HG02970 (cell line): ENCODE data around the gene KIF16B.

Source experiments
- ATAC-seq: cut with Tn5 transposase; IDR thresholded peaks from one replicate; pipeline ENCODE4 v1.9.1; 2021; ENCODE audit warnings: mild to moderate bottlenecking, moderate library complexity, moderate number of reproducible peaks; ENCODE audit not compliant: unreplicated experiment, low FRiP score

Gene KIF16B

GRCh38 chr20:16405254-16405653, 168.0 kb downstream of the KIF16B start:
- no peak for ATAC-seq

- no peak for ATAC-seq
Measured at GRCh38 chr20:16404640-16405039, 168.6 kb downstream of the KIF16B start.

DNA sequence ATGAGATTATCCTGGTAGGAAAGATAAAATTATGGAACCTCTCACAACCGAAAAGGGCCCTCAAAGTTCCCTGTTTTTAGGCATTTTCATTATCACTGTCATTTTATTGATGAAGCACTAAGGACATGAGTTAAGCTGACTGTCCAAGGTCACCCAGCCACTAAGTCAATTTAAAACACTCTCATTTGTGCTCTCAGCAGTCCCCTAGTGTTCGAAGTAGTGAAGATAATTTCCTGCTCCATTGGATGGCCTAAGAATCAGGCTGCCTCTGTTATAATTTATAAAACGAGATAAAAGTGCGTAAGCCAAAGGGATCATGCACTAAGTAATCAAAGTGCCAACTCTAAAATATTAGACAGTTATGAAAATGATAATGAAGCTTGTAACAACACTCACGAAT, 169.1 kb downstream of the KIF16B start:
- ATAC-seq, result no peak

DNA sequence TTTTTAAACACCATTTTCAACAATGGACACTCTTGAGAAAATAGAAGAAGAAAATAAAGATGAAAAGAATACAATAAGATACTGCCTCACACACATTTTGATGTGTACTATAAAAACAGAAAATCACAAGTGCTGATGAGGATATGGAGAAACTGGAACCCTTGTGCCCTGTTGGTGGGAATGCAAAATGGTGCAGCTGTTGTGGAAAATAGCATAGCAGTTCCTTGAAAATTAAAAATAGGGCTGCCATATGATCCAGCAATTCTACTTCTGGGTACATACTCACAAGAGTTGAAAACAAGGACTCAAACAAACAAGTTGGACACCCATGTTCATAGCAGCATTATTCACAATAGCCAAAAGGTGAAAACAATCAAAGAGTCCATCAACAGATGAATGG, 173.0 kb downstream of the KIF16B start:
- no peak for ATAC-seq

- no peak for ATAC-seq
Measured at GRCh38 chr20:16399801-16400200, 173.4 kb downstream of the KIF16B start.

GRCh38 chr20:16397086-16397485, 176.2 kb downstream of the KIF16B start:
- ATAC-seq, result no peak

GRCh38 chr20:16395366-16395765, 177.9 kb downstream of the KIF16B start:
- ATAC-seq, result no peak

DNA sequence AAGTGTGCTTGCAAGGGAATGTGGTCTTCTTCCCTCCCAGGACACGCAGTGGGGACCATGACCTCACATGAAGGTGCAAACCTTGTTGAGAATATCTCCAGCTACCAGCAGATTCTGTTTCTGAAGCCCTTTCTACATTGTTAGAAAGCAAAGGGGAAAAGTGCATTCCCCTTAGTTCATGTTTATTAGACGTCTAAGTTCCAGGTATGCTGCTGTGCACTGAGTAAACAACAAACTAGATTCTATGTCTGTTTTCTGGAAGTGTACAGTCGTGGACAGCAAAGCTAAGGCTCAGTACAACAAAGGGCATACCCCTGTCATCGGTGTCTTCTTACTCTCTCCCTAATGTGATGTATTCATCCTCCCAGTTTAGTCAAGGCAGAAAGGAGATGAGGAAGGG, 178.5 kb downstream of the KIF16B start:
- ATAC-seq, result no peak

- no peak for ATAC-seq
Measured at GRCh38 chr20:16393836-16394235, 179.4 kb downstream of the KIF16B start.

DNA sequence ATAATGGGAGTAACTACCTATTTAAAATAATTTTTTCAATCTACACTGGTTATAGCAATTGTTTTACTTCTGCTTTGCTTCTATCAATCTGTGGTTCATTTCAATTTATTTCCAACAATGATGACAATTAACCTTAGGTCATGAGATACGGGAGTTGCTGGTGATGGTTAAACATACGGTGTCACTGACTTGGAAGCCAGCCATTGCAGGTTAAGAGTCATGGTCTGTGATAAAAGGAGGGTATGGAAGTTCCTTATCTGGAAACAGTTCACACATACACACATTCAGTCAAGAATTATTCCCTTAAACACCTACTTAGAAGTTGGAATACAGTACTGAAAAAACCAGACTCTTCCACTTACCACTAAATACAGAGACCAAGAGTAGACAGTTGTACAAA, 180.0 kb downstream of the KIF16B start:
- ATAC-seq, result no peak

GRCh38 chr20:16392346-16392745, 180.9 kb downstream of the KIF16B start:
- ATAC-seq, result peak; percentile 89

- ATAC-seq, result no peak
Measured at GRCh38 chr20:16390991-16391390, 182.3 kb downstream of the KIF16B start.

DNA sequence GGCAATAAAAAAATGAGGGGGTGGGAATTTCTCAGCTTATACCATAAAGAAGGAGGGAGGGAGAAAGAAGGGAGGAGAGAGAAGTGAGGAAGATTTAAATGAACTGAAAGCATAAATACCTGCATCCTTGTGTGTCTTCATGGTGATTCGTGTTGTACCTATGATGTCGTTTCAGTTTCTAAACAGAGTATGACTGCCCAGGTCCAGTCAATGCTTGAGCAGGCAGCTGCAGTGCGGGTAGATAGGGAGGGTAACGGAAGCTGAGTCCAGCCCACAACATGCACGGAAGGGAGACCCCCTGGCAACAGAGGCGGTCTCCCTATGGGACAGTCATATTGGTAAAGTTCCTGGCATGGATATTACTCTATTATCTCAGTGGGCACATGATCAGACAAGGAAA, 184.5 kb downstream of the KIF16B start:
- ATAC-seq, result no peak

DNA sequence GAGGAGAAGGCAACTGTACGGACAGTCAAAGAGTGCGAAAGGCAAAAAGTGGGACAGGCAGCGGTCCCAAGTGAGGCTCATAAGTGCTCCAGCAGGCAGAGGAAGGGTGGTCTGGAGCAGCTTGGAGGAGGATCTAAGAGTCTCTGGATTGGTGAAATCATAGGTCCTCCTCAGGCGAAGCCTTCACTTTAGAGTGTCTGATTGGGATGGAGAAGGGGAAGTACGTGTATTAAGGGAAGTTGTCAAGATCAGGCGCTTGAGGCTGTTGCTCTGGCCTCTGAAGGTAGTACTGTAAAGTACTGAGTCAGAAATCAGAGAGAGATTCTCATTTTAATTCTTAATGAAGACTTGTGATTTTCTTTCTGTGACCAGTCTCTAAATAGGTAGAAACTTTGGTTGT, 185.6 kb downstream of the KIF16B start:
- ATAC-seq, result no peak

DNA sequence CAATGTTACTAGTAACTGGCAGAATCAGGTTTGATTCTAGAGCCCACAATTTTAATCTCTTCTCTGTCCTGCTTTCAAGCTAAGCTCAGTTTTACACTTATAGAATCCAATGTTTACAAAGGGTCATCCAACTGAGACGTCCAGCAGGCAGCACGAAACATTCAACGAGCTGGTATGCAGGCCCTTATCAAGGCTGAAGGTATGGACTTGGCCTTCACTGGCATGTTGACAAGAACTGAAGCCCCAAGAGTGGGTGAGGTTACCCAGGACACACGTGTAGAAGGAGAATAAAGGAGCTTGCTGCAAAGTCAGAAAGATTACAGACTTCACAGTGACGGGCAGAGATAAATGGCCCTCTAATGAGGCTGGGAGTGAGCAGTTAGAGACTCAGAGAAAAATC, 187.4 kb downstream of the KIF16B start:
- no peak for ATAC-seq

DNA sequence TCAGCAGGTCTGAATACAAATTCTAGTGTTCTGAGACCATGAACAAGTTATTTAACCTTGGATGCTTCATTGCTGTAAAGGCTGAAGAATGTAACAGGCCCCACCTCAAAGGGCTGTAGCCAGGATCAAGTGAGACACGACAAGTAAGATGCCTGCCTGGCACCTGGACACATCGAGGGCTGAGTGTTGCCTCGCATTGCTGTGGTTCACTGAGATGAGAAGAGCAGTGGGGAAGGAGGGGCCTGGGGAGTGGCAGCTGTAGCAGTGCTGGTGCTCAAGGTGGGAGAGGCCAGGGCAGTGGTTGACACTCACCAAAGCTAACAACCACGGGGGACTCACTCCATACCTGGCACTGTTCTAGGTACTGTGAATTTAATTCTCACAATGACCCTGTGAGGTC, 187.8 kb downstream of the KIF16B start:
- no peak for ATAC-seq

DNA sequence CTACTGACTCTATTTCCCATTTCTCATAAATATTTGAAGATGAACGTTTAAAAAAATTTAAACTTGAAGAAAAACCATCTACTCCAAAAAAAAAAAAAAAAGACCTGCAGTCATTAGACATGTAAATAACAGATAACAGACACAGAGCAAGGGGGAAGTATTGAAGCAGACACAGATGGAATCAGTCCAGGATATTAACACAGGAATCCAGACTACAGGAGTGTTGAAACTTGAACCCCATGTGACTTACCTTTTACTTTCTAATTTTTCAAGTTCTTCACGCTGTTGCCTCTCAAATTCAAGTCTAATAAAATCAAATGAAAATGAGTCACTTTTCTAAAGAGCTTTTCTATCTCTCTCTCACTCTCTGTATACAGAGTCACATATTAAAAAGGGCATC, 191.8 kb downstream of the KIF16B start:
- ATAC-seq, result no peak

GRCh38 chr20:16378712-16379370, 194.4 kb downstream of the KIF16B start:
- no peak for ATAC-seq

GRCh38 chr20:16378122-16378521, 195.1 kb downstream of the KIF16B start:
- ATAC-seq, result no peak

DNA sequence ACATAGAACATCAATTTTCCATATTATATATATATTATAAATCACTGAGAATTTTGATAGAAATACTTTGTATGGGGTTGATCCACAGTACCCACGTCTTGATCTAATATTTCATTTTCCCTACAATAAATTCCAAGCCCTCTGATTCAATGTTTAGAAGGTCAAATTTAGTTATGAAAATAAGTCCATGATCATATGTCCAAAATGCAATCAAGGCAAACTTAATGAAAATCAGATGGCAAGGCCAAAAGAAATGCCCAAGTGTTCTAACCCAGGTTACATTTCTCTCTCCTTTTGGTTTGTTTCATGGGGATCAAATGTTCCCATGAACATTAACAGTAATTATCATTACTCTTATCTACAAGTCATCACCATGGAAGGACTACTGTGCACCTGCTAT, 203.8 kb downstream of the KIF16B start:
- ATAC-seq, result no peak

DNA sequence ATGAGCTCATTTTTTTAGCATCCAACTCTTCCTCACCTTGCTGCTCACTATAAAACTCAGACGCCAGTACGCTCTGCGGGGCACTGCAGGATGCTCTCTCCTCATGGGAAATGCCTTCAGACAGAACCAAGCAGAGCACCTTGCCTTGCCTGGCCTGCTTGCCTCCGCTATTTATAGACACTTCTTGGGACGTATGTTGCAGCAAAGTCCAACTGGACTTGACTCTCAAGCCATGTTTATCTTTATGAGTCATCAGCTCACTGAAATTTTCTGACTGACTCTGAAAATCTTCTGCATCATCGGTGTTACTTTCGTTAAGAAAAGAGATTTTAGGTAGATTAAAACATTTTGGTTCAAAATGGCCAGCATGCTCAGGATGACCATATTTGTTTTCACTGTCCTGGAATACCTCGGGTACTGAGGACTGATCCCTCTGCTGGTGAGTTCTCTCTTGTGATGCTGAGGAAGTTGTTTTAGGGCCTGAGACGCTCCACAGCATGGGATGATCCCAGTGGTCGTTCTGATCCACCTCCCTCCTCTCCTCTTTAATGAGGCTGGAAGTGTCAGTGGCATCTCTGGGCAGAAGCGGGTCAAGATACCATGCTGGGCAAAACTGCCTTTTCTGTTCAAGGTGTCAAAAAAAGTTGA, 204.5 kb downstream of the KIF16B start:
- ATAC-seq, result no peak

- no peak for ATAC-seq
Measured at GRCh38 chr20:16367948-16368560, 205.2 kb downstream of the KIF16B start.
